Neural progenitor cell (in vitro differentiated cells): ENCODE measurements around the gene COG7. TPM values are rescaled to one million over a fixed set of nuclear protein-coding genes. Genes with fewer than 3 reads are reported as not detected.

Experiments used
- DNase-seq: peaks from one replicate; pipeline ENCODE4 v3.0.0-alpha.2; 2016; ENCODE audit warnings: low spot score
- H2AFZ ChIP-seq: fragments of 200-600 bp; sonication (generic); replicated peaks from 2 replicates; pipeline ENCODE4 v1.6.1; 2016; ENCODE audit warnings: antibody characterized with exemption
- H3F3A ChIP-seq: fragments of 200-600 bp; sonication (generic); 2 replicates; pipeline ENCODE4 v1.6.1; 2016; ENCODE audit warnings: antibody characterized with exemption, low read depth
- H3K27ac ChIP-seq: fragments of 200-600 bp; sonication (generic); 2 replicates; pipeline ENCODE4 v1.5.1; 2016; ENCODE audit warnings: mild to moderate bottlenecking
- H3K27me3 ChIP-seq: fragments of 200-600 bp; sonication (generic); 2 replicates; pipeline ENCODE4 v1.6.1; 2016; ENCODE audit warnings: mild to moderate bottlenecking, moderate library complexity
- H3K36me3 ChIP-seq: fragments of 200-600 bp; sonication (generic); 2 replicates; pipeline ENCODE4 v1.5.1; 2016
- H3K4me1 ChIP-seq: fragments of 200-600 bp; sonication (generic); 2 replicates; pipeline ENCODE4 v1.6.1; 2016; ENCODE audit warnings: mixed run types
- H3K4me2 ChIP-seq: fragments of 200-600 bp; sonication (generic); 2 replicates; pipeline ENCODE4 v1.6.1; 2016
- H3K4me3 ChIP-seq: fragments of 200-600 bp; sonication (generic); 2 replicates; pipeline ENCODE4 v1.5.1; 2016
- H3K79me2 ChIP-seq: fragments of 200-600 bp; sonication (generic); 2 replicates; pipeline ENCODE4 v1.6.1; 2016; ENCODE audit warnings: low read depth
- H3K9ac ChIP-seq: fragments of 200-600 bp; sonication (generic); 2 replicates; pipeline ENCODE4 v1.6.1; 2016
- H3K9me3 ChIP-seq: fragments of 200-600 bp; sonication (generic); 2 replicates; pipeline ENCODE4 v1.5.1; 2016; ENCODE audit warnings: low read depth
- H4K20me1 ChIP-seq: fragments of 200-600 bp; sonication (generic); 2 replicates; pipeline ENCODE4 v1.6.1; 2016; ENCODE audit warnings: low read depth
- H3K27ac Mint-ChIP-seq: 3 replicates; pipeline ENCODE4 v1.8.0; 2021; ENCODE audit warnings: mixed read lengths
- H3K27me3 Mint-ChIP-seq: 2 replicates; pipeline ENCODE4 v1.8.0; 2022; ENCODE audit warnings: low read depth, mild to moderate bottlenecking, inconsistent platforms, moderate library complexity, mixed read lengths; ENCODE audit not compliant: insufficient read depth
- H3K36me3 Mint-ChIP-seq: 3 replicates; pipeline ENCODE4 v1.8.0; 2021; ENCODE audit warnings: mixed read lengths
- H3K4me1 Mint-ChIP-seq: 3 replicates; pipeline ENCODE4 v1.8.0; 2021; ENCODE audit warnings: mixed read lengths
- H3K4me3 Mint-ChIP-seq: 3 replicates; pipeline ENCODE4 v1.8.0; 2021; ENCODE audit warnings: mild to moderate bottlenecking, moderate library complexity, mixed read lengths
- H3K9me3 Mint-ChIP-seq: 3 replicates; pipeline ENCODE4 v1.8.0; 2020; ENCODE audit warnings: mixed read lengths
- CTCF ChIP-seq: fragments of 200-600 bp; sonication (generic); IDR thresholded peaks from 2 replicates; pipeline ENCODE4 v1.5.1; 2017; ENCODE audit warnings: antibody characterized with exemption, mild to moderate bottlenecking
- EZH2 ChIP-seq: fragments of 200-600 bp; sonication (generic); IDR thresholded peaks from 2 replicates; pipeline ENCODE4 v1.6.1; 2017; ENCODE audit warnings: antibody characterized with exemption, mild to moderate bottlenecking, moderate library complexity
- EZH2phosphoT487 ChIP-seq: fragments of 200-600 bp; sonication (generic); IDR thresholded peaks from 2 replicates; pipeline ENCODE4 v1.6.1; 2017; ENCODE audit warnings: antibody characterized with exemption
- total RNA-seq: library from RNA; depleted of rRNA; stranded (reverse); fragments of >200 nt; gene quantifications from 2 replicates; pipeline ENCODE4 v1.2.3, GENCODE V29; 2015; ENCODE audit warnings: low replicate concordance

The COG7 gene
- total RNA-seq, 1 donor from 2014 or later, result 21.6 TPM

- Mint-ChIP-seq H3K4me1 (no peaks in the 10 kb centered on the region), H3K36me3 (peaks cover 22% of the 10 kb centered on the region), H3K27me3 (peaks cover 6% of the 10 kb centered on the region), H3K9me3 (no peaks in the 10 kb centered on the region), H3K27ac (no peak overlapping the region), H3K4me3 (no peak overlapping the region)
- no peak overlapping the region for H3K27ac ChIP-seq
- H3K4me2 ChIP-seq, result no peak overlapping the region
- no peaks in the 10 kb centered on the region for H3K36me3 ChIP-seq
- no peak for DNase-seq
- H3F3A ChIP-seq, result no peaks in the 10 kb centered on the region
- no peak overlapping the region for H3K4me3 ChIP-seq
- TF ChIP-seq EZH2phosphoT487 (no peak), CTCF (no peak), EZH2 (no peak)
- H2AFZ ChIP-seq, result no peak overlapping the region
- H3K79me2 ChIP-seq, result no peaks in the 10 kb centered on the region
- H4K20me1 ChIP-seq, result no peaks in the 10 kb centered on the region
- H3K9me3 ChIP-seq, result no peaks in the 10 kb centered on the region
- H3K4me1 ChIP-seq, result no peaks in the 10 kb centered on the region
- H3K9ac ChIP-seq, result no peak overlapping the region
- H3K27me3 ChIP-seq, result no peaks in the 10 kb centered on the region
Observed at GRCh38 chr16:23428351-23428750, 24.6 kb downstream of the COG7 start.

DNA sequence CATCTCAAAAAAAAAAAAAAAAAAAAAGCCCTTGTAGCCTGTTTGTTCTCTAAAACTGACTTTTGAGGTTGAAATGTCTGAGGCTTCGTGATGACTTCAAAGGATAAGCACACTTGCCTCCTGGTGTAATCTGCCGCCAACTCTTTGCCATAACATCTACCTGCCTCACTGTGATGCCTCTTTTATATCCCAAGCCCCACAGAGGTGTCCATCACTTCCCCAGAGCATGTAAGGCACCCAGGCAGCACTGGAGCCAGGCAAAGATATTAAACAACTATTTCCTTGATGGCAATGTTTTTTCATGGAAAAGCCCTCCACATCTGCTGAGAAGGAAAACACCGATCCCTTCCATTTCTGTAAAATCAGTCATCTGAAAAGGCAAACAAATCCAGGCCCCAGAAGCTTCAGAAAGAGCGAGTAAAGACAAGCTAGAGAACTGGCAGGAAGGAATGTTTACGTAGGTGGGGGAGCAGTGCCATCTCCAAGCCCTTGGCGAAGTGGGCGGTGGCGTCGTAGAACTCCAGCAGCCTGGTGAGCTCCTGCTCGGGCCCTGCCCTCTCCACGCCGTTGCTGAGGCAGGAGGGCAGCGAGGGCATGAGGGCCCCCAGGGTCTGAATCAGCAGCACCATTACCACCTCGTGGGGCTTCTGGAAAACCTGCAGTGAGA is 28.6 kb downstream of the COG7 start:
- Histone ChIP-seq H3K79me2 (no peaks in the 10 kb centered on the region), H2AFZ (no peak overlapping the region), H3K4me3 (no peak overlapping the region), H4K20me1 (no peaks in the 10 kb centered on the region), H3K4me2 (no peak overlapping the region), H3K27me3 (no peaks in the 10 kb centered on the region), H3K36me3 (no peaks in the 10 kb centered on the region), H3K27ac (no peak overlapping the region), H3K9me3 (no peaks in the 10 kb centered on the region), H3K4me1 (no peaks in the 10 kb centered on the region), H3F3A (peaks cover 7% of the 10 kb centered on the region), H3K9ac (no peak overlapping the region)
- no peak for TF ChIP-seq EZH2
- TF ChIP-seq CTCF, result no peak
- TF ChIP-seq EZH2phosphoT487, result no peak
- no peaks in the 10 kb centered on the region for H3K9me3 Mint-ChIP-seq
- peaks cover 20% of the 10 kb centered on the region for H3K36me3 Mint-ChIP-seq
- DNase-seq, result no peak
- no peak overlapping the region for H3K27ac Mint-ChIP-seq
- H3K4me3 Mint-ChIP-seq, result no peak overlapping the region
- H3K27me3 Mint-ChIP-seq, result peaks cover 5% of the 10 kb centered on the region
- no peaks in the 10 kb centered on the region for H3K4me1 Mint-ChIP-seq

- no peak overlapping the region for H3K4me2 ChIP-seq
Observed at GRCh38 chr16:23423496-23424049, 29.4 kb downstream of the COG7 start.

More at GRCh38 chr16:23423496-23424049, 29.4 kb downstream of the COG7 start:
- TF ChIP-seq CTCF (no peak), EZH2 (no peak), EZH2phosphoT487 (no peak)
- H2AFZ ChIP-seq, result no peak overlapping the region
- no peaks in the 10 kb centered on the region for H3K36me3 ChIP-seq
- Mint-ChIP-seq H3K27me3 (peaks cover 5% of the 10 kb centered on the region), H3K27ac (no peak overlapping the region), H3K9me3 (no peaks in the 10 kb centered on the region), H3K4me3 (no peak overlapping the region), H3K4me1 (no peaks in the 10 kb centered on the region), H3K36me3 (peaks cover 20% of the 10 kb centered on the region)
- no peak overlapping the region for H3K4me3 ChIP-seq
- DNase-seq, result no peak
- no peaks in the 10 kb centered on the region for H3K4me1 ChIP-seq
- H3K9ac ChIP-seq, result no peak overlapping the region
- H3K27ac ChIP-seq, result no peak overlapping the region
- no peaks in the 10 kb centered on the region for H3K79me2 ChIP-seq
- no peaks in the 10 kb centered on the region for H3K27me3 ChIP-seq
- no peaks in the 10 kb centered on the region for H3K9me3 ChIP-seq
- H4K20me1 ChIP-seq, result no peaks in the 10 kb centered on the region
- peaks cover 7% of the 10 kb centered on the region for H3F3A ChIP-seq
